Kidney epithelial cell (primary cell): ENCODE data around the gene NME3. TPM values are rescaled to one million over a fixed set of nuclear protein-coding genes. Genes with fewer than 3 reads are reported as not detected.

Source experiments
- DNase-seq: peaks from one replicate; pipeline ENCODE4 v3.0.0-alpha.2; 2010; ENCODE audit warnings: low read depth
- H3K27me3 ChIP-seq: 2 replicates; pipeline ENCODE4 v1.6.0; 2011; ENCODE audit warnings: low read length; ENCODE audit not compliant: control insufficient read depth, insufficient read depth
- H3K36me3 ChIP-seq: 2 replicates; pipeline ENCODE4 v1.5.1; 2011; ENCODE audit warnings: low read length; ENCODE audit not compliant: control insufficient read depth, insufficient read depth
- H3K4me3 ChIP-seq: 2 replicates; pipeline ENCODE4 v1.5.1; 2011; ENCODE audit warnings: low read depth, mild to moderate bottlenecking, control low read depth, low read length
- total RNA-seq: library from RNA; depleted of rRNA; stranded (reverse); fragments of >200 nt; gene quantifications from 2 replicates; pipeline ENCODE4 v1.2.3, GENCODE V29; 2015
- TF ChIP-seq, protein P1 (sequence below): IDR thresholded peaks from 2 replicates; pipeline ENCODE4 v1.5.1; 2011; ENCODE audit warnings: mild to moderate bottlenecking, moderate library complexity, low read length, control low read depth, inconsistent platforms; ENCODE audit not compliant: insufficient read depth, poor library complexity, severe bottlenecking

The NME3 gene
- total RNA-seq, 1 donor from 2014 or later, result 44.9 TPM

DNA sequence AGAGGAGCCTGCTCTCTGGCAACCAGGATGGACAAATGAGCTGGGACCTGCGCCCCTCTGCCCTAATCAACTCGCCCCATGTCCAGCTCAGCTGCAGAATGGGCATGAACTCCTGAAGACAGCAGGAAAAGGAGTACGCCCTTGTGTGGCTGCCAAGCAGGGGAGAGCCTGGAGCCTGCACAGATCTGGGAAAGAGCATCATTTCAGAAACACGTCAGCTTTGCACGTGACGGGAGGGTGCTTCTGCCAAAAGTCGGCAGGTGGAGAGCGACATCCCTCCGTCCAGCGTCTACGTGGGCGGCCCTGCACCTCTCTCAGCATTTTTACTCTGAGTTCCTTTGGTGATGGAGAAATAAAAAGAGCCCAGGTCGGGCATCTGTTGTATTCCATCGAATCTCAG is 18.5 kb downstream of the NME3 start:
- no peak for DNase-seq
- H3K4me3 ChIP-seq, result no peak overlapping the region
- H3K36me3 ChIP-seq, result peaks cover 3% of the 10 kb centered on the region
- TF ChIP-seq, protein P1, sequence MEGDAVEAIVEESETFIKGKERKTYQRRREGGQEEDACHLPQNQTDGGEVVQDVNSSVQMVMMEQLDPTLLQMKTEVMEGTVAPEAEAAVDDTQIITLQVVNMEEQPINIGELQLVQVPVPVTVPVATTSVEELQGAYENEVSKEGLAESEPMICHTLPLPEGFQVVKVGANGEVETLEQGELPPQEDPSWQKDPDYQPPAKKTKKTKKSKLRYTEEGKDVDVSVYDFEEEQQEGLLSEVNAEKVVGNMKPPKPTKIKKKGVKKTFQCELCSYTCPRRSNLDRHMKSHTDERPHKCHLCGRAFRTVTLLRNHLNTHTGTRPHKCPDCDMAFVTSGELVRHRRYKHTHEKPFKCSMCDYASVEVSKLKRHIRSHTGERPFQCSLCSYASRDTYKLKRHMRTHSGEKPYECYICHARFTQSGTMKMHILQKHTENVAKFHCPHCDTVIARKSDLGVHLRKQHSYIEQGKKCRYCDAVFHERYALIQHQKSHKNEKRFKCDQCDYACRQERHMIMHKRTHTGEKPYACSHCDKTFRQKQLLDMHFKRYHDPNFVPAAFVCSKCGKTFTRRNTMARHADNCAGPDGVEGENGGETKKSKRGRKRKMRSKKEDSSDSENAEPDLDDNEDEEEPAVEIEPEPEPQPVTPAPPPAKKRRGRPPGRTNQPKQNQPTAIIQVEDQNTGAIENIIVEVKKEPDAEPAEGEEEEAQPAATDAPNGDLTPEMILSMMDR, result no peak
- no peaks in the 10 kb centered on the region for H3K27me3 ChIP-seq

DNA sequence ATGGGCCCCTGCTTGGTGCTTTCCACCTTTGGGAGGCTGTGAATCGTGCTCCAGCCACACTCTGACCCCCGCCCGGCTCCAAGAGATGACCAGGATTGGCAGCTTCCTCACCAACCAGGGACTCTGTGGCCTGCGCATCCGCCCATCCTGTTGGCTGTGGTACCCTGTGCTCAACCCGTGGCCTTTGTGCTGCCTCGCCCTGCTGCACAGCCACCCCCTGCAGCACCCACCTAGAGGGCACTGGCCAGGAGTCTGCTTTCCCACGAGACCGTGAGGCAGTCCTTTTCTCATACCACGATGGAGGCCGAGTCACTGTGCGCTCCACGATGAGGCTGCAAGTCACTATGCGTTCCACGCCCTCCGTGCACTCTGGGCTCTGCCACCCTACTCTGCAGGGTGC is 19.4 kb downstream of the NME3 start:
- no peak for DNase-seq
- peaks cover 3% of the 10 kb centered on the region for H3K36me3 ChIP-seq

DNA sequence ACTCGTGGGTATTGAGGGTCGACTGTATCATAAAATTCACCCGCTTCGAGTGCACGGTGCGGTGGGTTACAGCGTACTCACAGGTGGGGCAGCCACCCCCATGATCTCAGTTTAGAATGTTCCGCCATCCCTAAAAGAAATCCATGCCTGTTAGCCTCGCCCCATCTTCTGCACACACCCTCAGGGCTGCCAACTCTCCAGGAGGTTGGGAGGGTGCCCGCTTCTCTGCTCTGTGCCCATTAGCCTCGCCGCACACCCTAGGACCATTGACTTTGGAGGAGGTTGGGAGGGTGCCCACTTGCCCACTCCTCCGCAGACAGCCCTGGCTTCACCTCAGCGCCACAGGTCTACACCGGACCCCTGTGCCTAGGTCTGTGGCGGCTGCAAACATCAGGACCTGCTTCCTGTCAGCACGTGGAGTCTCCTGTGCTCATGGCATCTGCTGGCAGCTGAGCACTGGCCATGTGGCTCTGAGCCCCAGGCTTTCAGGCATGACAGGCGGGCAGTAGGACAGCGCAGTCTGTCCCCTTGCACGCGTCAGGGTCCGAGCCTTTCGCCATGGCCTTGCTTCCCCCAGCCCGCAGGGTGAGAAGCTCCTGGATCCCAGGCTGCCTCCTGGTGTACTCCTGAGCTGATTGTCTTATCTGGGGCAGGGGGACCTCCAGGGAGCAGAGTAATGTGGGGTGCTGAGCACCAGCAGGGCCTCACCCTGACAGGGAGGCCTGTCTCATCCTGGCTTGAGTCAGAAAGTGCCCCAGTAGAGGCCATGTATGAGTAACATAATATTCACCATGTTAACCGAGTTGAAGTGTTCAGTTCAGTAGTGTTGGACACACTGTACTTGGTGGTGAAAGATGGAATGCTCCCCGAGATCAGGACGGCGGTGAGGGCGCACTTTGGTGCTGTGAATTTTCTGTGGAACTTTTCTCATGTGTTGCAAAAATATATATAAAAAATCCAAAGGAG is 21.9 kb downstream of the NME3 start:
- no peak for DNase-seq
- Histone ChIP-seq H3K27me3 (no peaks in the 10 kb centered on the region), H3K36me3 (peaks cover 1% of the 10 kb centered on the region), H3K4me3 (no peak overlapping the region)
- TF ChIP-seq, protein P1, result no peak

More for the DNA sequence above, 19.4 kb downstream of the NME3 start:
- H3K27me3 ChIP-seq, result no peaks in the 10 kb centered on the region
- H3K4me3 ChIP-seq, result no peak overlapping the region
- TF ChIP-seq, protein P1, result no peak

DNA sequence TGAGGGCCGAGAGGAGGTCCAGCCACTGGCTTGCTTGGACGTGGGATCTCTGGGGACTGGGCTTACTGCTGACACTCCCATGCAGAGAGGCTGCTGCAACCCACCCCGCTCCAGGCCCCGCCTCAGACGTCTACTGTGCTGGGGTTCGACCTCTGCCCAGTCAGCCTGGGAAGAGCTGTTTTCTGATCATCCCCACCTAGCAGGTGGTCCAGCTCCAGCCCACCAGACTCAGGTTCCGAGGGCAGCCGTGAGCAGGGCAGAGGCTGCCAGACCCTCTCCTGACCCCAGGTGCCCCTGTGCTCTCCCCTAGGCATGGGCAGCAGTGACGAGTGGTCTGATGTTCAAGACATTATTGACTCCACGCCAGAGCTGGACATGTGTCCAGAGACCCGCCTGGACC is 23.4 kb downstream of the NME3 start:
- Histone ChIP-seq H3K4me3 (no peak overlapping the region), H3K36me3 (peaks cover 1% of the 10 kb centered on the region), H3K27me3 (no peaks in the 10 kb centered on the region)
- no peak for DNase-seq
- TF ChIP-seq, protein P1, result no peak

DNA sequence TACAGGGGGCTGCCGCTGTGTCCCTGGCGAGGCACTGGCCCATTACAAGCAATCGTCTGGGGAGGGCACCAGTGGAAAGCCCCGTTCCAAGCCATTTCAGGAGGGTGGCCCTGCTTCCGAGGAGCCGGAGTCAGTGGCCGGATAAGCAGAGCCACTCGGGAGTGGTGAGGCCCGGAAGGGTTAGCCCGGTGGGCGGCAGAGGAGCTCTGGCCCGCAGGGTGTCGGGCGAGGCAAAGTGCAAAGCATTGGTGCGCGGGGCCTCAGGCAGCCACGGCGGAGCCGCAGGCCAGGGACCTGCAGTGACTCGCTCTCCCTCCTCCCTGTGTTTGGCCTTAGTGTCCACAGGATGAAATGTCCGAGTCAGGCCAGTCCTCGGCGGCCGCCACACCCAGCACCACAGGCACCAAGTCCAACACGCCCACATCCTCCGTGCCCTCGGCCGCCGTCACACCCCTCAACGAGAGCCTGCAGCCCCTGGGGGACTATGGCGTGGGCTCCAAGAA is 24.6 kb downstream of the NME3 start:
- H3K4me3 ChIP-seq, result no peak overlapping the region
- peaks cover 1% of the 10 kb centered on the region for H3K36me3 ChIP-seq
- no peaks in the 10 kb centered on the region for H3K27me3 ChIP-seq
- TF ChIP-seq, protein P1, result no peak
- DNase-seq, result no peak
